Thyroid gland (tissue), 4 donors: ENCODE data around the gene ADGRF3.

Experiments used
- CTCF ChIP-seq, 6 experiments: fragments of 200-600 bp in 3 of 6; fragments of 450-650 bp in 3 of 6; sonication (generic) in 3 of 6; IDR thresholded peaks; one replicate each; pipeline ENCODE4 v1.5.1; 2016 to 2019; ENCODE audit warnings: antibody characterized with exemption in 6 of 6, mild to moderate bottlenecking in 2 of 6, inconsistent platforms in 1 of 6, moderate library complexity in 1 of 6
- POLR2A ChIP-seq, 2 donors: fragments of 450-650 bp; IDR thresholded peaks; one replicate each; pipeline ENCODE4 v1.6.1; 2017; ENCODE audit warnings: antibody characterized with exemption in 2 of 2, mild to moderate bottlenecking in 2 of 2, moderate library complexity in 1 of 2

GRCh38 chr2:26366957-26367356 is 20.4 kb upstream of the ADGRF3 start:
- TF ChIP-seq CTCF (IDR thresholded peaks at IDR 0.05): no peak
- no peak for TF ChIP-seq POLR2A (IDR thresholded peaks at IDR 0.05)
